Measurements from ENCODE around the gene ELOVL6. TPM values are rescaled to one million over a fixed set of nuclear protein-coding genes. Genes with fewer than 3 reads are reported as not detected.

ELOVL6 gene
- total RNA-seq, 1 donor from 2014 or later = 27.6 TPM

DNA sequence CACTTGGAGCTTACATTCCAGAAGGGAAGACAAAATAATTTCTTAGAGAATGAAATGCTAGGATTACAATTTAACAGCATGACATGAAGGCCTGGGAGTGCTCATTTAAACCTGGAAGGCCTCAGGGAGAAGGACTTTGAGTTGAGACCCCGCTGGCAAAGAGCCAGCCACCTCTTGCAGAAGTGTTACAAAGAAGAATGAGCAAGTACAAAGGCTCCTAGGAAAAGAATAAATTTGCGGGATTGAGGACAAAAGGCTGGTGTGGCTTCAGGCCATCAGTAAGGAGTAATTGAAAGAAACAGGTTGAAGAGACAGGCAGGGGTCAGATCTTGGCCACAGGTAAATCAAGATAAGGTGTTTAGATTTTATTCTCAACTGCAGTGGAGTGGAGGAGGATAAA is 3.1 kb upstream of the ELOVL6 start:
- no peaks in the 10 kb centered on the region for H3K27me3 Mint-ChIP-seq (ENCODE audit: low read depth)
- peak; percentile 27 to 48 for DNase-seq (ENCODE audit: low spot score in 2 of 2, unreplicated experiment in 2 of 2)
- H3K36me3 Mint-ChIP-seq = no peaks in the 10 kb centered on the region
- H3K4me3 Mint-ChIP-seq = no peak overlapping the region
- H3K9me3 Mint-ChIP-seq = no peaks in the 10 kb centered on the region
- TF ChIP-seq, protein P1, sequence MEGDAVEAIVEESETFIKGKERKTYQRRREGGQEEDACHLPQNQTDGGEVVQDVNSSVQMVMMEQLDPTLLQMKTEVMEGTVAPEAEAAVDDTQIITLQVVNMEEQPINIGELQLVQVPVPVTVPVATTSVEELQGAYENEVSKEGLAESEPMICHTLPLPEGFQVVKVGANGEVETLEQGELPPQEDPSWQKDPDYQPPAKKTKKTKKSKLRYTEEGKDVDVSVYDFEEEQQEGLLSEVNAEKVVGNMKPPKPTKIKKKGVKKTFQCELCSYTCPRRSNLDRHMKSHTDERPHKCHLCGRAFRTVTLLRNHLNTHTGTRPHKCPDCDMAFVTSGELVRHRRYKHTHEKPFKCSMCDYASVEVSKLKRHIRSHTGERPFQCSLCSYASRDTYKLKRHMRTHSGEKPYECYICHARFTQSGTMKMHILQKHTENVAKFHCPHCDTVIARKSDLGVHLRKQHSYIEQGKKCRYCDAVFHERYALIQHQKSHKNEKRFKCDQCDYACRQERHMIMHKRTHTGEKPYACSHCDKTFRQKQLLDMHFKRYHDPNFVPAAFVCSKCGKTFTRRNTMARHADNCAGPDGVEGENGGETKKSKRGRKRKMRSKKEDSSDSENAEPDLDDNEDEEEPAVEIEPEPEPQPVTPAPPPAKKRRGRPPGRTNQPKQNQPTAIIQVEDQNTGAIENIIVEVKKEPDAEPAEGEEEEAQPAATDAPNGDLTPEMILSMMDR (IDR thresholded peaks at IDR 0.05; ENCODE audit: unreplicated experiment) = no peak
- H3K27ac Mint-ChIP-seq = peak overlapping the region; percentile 62
- peaks cover 25% of the 10 kb centered on the region for H3K4me1 Mint-ChIP-seq

DNA sequence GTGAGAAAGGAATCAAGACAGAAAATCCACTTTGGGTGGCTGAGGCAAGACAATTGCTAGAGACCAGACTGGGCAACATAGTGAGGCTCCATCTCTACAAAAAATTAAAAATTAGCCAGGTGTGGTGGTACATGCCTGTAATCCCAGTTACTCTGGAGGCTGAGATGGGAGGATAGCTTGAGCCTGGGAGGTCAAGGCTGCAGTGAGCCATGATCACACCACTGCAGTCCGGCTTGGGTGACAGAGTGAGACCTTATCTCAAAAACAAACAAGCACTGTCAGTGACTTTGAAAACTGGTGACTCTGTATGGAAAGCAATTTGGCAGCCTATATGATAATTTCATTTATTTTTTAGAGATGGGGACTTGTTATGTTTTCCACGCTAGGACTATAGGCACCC is 2.3 kb upstream of the ELOVL6 start:
- no peak overlapping the region for H3K27ac Mint-ChIP-seq
- DNase-seq (ENCODE audit: low spot score in 2 of 2, unreplicated experiment in 2 of 2) = no peak
- TF ChIP-seq, protein P1 (IDR thresholded peaks at IDR 0.05; ENCODE audit: unreplicated experiment) = no peak
- no peak overlapping the region for H3K4me3 Mint-ChIP-seq
- peaks cover 28% of the 10 kb centered on the region for H3K4me1 Mint-ChIP-seq
- H3K27me3 Mint-ChIP-seq (ENCODE audit: low read depth) = no peaks in the 10 kb centered on the region
- no peaks in the 10 kb centered on the region for H3K9me3 Mint-ChIP-seq
- no peaks in the 10 kb centered on the region for H3K36me3 Mint-ChIP-seq

DNA sequence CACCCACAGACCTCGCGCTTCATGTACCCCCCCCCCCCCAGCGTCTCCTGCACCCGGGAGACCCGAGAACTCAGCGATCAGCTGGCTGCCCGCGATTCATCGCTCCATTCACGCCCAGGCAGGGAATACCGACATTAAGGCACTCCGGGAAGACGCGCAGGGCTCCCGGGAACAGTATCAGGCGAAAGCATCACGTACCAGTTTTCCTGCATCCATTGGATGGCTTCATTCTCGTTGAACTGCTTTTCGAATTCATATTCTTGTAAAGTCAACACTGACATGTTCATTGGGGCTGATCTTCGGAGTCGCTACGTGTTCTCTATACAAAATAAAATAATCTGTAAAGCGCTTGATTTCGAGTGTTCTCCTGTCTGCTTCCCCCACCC is 373 bp downstream of the ELOVL6 start:
- H3K4me3 Mint-ChIP-seq = peak overlapping the region; percentile 85
- peak in 1 of 2 experiments; percentile 42 for DNase-seq (ENCODE audit: low spot score in 2 of 2, unreplicated experiment in 2 of 2)

DNA sequence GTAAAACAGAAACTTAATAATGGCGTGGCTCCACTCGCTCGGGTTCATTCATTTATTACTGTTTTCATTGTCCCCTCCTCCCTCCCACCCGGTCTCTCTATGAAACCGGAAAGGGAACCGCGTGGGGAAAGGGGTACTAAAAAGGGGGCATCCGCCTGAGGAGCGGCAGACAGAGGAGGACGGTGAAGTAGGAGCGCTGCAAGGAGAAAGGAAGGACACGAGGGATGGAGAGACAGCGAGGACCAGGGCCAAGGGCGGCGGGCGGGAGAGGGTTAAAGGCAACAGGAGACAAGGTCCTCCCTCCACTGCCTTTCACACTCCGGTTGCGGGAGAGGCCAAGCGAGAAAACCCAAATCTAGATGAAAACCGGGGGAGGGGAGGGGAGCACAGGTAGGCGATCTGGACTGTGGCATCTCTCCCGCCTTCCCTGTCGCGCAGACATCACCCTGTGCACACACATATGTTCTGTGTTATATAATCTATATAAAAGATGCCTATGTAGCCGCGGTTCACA is 829 bp downstream of the ELOVL6 start:
- TF ChIP-seq, protein P1 (IDR thresholded peaks at IDR 0.05; ENCODE audit: unreplicated experiment) = no peak
- no peaks in the 10 kb centered on the region for H3K27me3 Mint-ChIP-seq (ENCODE audit: low read depth)
- no peaks in the 10 kb centered on the region for H3K9me3 Mint-ChIP-seq
- no peaks in the 10 kb centered on the region for H3K36me3 Mint-ChIP-seq
- peaks cover 53% of the 10 kb centered on the region for H3K4me1 Mint-ChIP-seq
- peak; percentile 22 to 50 for DNase-seq (ENCODE audit: low spot score in 2 of 2, unreplicated experiment in 2 of 2)
- H3K27ac Mint-ChIP-seq = peak overlapping the region; percentile 90
- H3K4me3 Mint-ChIP-seq = peak overlapping the region; percentile 85

More for the DNA sequence above, 373 bp downstream of the ELOVL6 start:
- TF ChIP-seq, protein P1 (IDR thresholded peaks at IDR 0.05; ENCODE audit: unreplicated experiment) = no peak
- no peaks in the 10 kb centered on the region for H3K27me3 Mint-ChIP-seq (ENCODE audit: low read depth)
- H3K9me3 Mint-ChIP-seq = no peaks in the 10 kb centered on the region
- no peaks in the 10 kb centered on the region for H3K36me3 Mint-ChIP-seq
- H3K27ac Mint-ChIP-seq = peak overlapping the region; percentile 90
- H3K4me1 Mint-ChIP-seq = peaks cover 51% of the 10 kb centered on the region

DNA sequence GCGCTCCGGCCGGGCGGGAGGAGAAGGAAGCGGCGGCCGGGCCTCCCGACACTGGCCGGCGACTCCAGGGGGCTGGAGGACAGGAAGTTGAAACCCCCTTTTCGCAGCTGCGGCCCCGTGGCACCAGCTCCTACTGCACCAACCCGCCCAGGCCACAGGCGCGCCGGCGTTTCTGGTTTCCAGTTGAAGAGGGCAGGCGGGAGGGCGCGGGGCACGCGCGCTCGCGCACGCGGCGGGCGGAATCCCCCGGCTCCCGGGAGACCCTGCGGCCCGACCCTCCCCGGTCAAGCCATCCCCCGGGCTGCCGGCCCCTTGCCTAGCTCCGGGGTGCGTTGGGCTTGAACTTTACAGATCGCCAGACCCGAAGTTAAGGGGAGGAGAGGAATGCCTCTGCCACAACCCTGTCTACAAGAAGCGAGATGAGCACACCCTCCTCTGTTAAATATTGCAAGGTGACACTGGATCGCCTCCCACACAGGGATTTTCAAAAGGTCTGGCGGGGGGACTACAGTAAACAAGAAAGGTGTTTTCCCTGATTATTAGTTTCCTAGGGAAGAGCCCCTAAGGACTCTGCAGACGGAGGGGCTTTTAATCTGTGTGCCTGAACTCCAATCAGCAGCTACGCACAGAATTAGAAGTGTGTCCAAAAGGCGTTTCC is 1.4 kb downstream of the ELOVL6 start:
- Mint-ChIP-seq H3K4me3 (peak overlapping the region; percentile 85), H3K27ac (peak overlapping the region; percentile 90), H3K36me3 (no peaks in the 10 kb centered on the region), H3K4me1 (peaks cover 52% of the 10 kb centered on the region), H3K27me3 (ENCODE audit: low read depth) (no peaks in the 10 kb centered on the region), H3K9me3 (no peaks in the 10 kb centered on the region)
- DNase-seq (ENCODE audit: low spot score in 2 of 2, unreplicated experiment in 2 of 2) = peak; percentile 45 to 67
- TF ChIP-seq, protein P1 (IDR thresholded peaks at IDR 0.05; ENCODE audit: unreplicated experiment) = no peak
